ENCODE results near the gene LMX1B.

The LMX1B gene

GRCh38 chr9:126619361-126620135 is 5.8 kb downstream of the LMX1B start:
- no peak overlapping the region for H3K27ac ChIP-seq (ENCODE audit: low read depth, low read length)
- H3K27me3 ChIP-seq (ENCODE audit: control insufficient read depth, low read length): peaks cover 63% of the 10 kb centered on the region
- no peaks in the 10 kb centered on the region for H3K9me2 ChIP-seq (replicated peaks; ENCODE audit: control insufficient read depth, low read length)
- no peak overlapping the region for H3K4me3 ChIP-seq (ENCODE audit: low read length)
- no peaks in the 10 kb centered on the region for H3K36me3 ChIP-seq (ENCODE audit: control insufficient read depth, low read length)
- H3F3A ChIP-seq (ENCODE audit: control insufficient read depth, insufficient read depth): no peaks in the 10 kb centered on the region
- no peak overlapping the region for H3K4me2 ChIP-seq (ENCODE audit: low read length)
- H3K4me1 ChIP-seq (ENCODE audit: control insufficient read depth, low read length): no peaks in the 10 kb centered on the region
- no peak for TF ChIP-seq CTCF (IDR thresholded peaks at IDR 0.05; ENCODE audit: low read depth, low read length, poor library complexity, severe bottlenecking)
- no peak for TF ChIP-seq EZH2phosphoT487 (IDR thresholded peaks at IDR 0.05; ENCODE audit: borderline replicate concordance, low read length)
- H4K20me1 ChIP-seq (ENCODE audit: control insufficient read depth, insufficient read depth, low read depth, low read length): no peaks in the 10 kb centered on the region
- H3K9me3 ChIP-seq (ENCODE audit: control insufficient read depth, insufficient read depth, low read length): no peaks in the 10 kb centered on the region
- H3K79me2 ChIP-seq (ENCODE audit: control insufficient read depth, low read length): no peaks in the 10 kb centered on the region

- Histone ChIP-seq H3K27me3 (ENCODE audit: control insufficient read depth, low read length) (peaks cover 72% of the 10 kb centered on the region), H3K9me2 (replicated peaks; ENCODE audit: control insufficient read depth, low read length) (no peaks in the 10 kb centered on the region), H3K79me2 (ENCODE audit: control insufficient read depth, low read length) (no peaks in the 10 kb centered on the region), H4K20me1 (ENCODE audit: control insufficient read depth, insufficient read depth, low read depth, low read length) (no peaks in the 10 kb centered on the region), H3K4me1 (ENCODE audit: control insufficient read depth, low read length) (no peaks in the 10 kb centered on the region), H3K27ac (ENCODE audit: low read depth, low read length) (no peak overlapping the region), H3K4me3 (ENCODE audit: low read length) (no peak overlapping the region), H3K36me3 (ENCODE audit: control insufficient read depth, low read length) (no peaks in the 10 kb centered on the region), H3K9me3 (ENCODE audit: control insufficient read depth, insufficient read depth, low read length) (no peaks in the 10 kb centered on the region), H3F3A (ENCODE audit: control insufficient read depth, insufficient read depth) (no peaks in the 10 kb centered on the region), H3K4me2 (ENCODE audit: low read length) (no peak overlapping the region)
- no peak for TF ChIP-seq CTCF (IDR thresholded peaks at IDR 0.05; ENCODE audit: low read depth, low read length, poor library complexity, severe bottlenecking)
- no peak for TF ChIP-seq EZH2phosphoT487 (IDR thresholded peaks at IDR 0.05; ENCODE audit: borderline replicate concordance, low read length)
Observed at GRCh38 chr9:126620478-126620877, 6.8 kb downstream of the LMX1B start.

- TF ChIP-seq EZH2phosphoT487 (IDR thresholded peaks at IDR 0.05; ENCODE audit: borderline replicate concordance, low read length) (no peak), CTCF (IDR thresholded peaks at IDR 0.05; ENCODE audit: low read depth, low read length, poor library complexity, severe bottlenecking) (no peak)
- Histone ChIP-seq H3K9me2 (replicated peaks; ENCODE audit: control insufficient read depth, low read length) (no peaks in the 10 kb centered on the region), H3K4me3 (ENCODE audit: low read length) (no peak overlapping the region), H3K27me3 (ENCODE audit: control insufficient read depth, low read length) (peaks cover 79% of the 10 kb centered on the region), H3K36me3 (ENCODE audit: control insufficient read depth, low read length) (no peaks in the 10 kb centered on the region), H3K4me1 (ENCODE audit: control insufficient read depth, low read length) (no peaks in the 10 kb centered on the region), H4K20me1 (ENCODE audit: control insufficient read depth, insufficient read depth, low read depth, low read length) (no peaks in the 10 kb centered on the region), H3K79me2 (ENCODE audit: control insufficient read depth, low read length) (no peaks in the 10 kb centered on the region), H3K27ac (ENCODE audit: low read depth, low read length) (no peak overlapping the region), H3K9me3 (ENCODE audit: control insufficient read depth, insufficient read depth, low read length) (no peaks in the 10 kb centered on the region), H3K4me2 (ENCODE audit: low read length) (no peak overlapping the region), H3F3A (ENCODE audit: control insufficient read depth, insufficient read depth) (no peaks in the 10 kb centered on the region)
Observed at GRCh38 chr9:126621061-126621918, 7.6 kb downstream of the LMX1B start.
